ENCODE data around the gene TCF25.
A peak's percentile ranks its signal among the peaks of the same experiment; 100 is the strongest.

DNA sequence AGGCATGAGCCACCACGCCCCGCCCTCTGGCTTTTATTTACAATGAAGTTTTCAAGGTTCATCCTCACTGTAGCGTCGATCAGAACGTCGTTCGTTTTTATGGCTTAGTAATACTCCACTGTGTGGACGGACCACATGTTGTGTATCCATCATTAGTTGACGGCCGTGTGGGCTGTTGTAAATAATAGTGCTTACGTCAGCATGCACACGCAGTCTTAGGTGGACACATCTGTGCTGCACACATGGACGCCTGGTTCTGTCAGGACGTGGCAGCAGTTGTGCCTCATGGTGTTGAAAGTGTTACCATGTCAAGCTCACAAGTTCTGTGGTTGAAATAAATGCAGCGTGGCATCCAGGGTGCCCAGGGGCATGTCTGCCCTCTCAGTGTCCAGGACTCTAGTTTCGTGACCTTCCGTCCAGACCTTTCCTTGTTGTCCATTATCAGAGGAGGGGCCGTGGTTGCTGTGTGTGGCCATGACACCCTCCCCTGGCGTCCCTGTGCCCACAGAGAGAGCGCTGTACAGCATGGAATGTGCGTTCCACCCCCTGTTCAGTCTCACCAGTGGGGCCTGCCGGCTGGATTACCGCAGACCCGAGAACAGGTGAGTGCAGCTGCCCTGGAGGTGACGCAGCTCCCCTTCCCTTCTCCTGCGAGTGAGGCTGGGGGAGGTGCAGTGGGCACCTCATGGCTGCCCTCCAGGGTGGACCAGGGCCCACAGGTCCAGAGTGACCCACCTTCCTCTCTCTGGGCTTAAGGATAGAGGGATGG, 22.3 kb downstream of the TCF25 start:
- TF ChIP-seq, protein P1, sequence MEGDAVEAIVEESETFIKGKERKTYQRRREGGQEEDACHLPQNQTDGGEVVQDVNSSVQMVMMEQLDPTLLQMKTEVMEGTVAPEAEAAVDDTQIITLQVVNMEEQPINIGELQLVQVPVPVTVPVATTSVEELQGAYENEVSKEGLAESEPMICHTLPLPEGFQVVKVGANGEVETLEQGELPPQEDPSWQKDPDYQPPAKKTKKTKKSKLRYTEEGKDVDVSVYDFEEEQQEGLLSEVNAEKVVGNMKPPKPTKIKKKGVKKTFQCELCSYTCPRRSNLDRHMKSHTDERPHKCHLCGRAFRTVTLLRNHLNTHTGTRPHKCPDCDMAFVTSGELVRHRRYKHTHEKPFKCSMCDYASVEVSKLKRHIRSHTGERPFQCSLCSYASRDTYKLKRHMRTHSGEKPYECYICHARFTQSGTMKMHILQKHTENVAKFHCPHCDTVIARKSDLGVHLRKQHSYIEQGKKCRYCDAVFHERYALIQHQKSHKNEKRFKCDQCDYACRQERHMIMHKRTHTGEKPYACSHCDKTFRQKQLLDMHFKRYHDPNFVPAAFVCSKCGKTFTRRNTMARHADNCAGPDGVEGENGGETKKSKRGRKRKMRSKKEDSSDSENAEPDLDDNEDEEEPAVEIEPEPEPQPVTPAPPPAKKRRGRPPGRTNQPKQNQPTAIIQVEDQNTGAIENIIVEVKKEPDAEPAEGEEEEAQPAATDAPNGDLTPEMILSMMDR (IDR thresholded peaks at IDR 0.05 in 2 of 3, conservative IDR thresholded peaks at IDR 0.05 in 1 of 3; ENCODE audit: borderline replicate concordance in 1 of 3, insufficient read depth in 1 of 3, low read depth in 2 of 3, low read length in 2 of 3) = no peak
- TF ChIP-seq POLR2AphosphoS5 (IDR thresholded peaks at IDR 0.05; ENCODE audit: low read depth, low read length) (peak; percentile 8; the same call in 1 of the 2 replicates), ZBTB33 (IDR thresholded peaks at IDR 0.05; ENCODE audit: extremely low read depth, insufficient replicate concordance, low read length) (no peak), EGR1 (IDR thresholded peaks at IDR 0.05; ENCODE audit: low read depth) (no peak)

Measured in HCT116 (cell line).